ENCODE results near the gene NKG7.
A peak's percentile ranks its signal among the peaks of the same experiment; 100 is the strongest.

NKG7 gene

DNA sequence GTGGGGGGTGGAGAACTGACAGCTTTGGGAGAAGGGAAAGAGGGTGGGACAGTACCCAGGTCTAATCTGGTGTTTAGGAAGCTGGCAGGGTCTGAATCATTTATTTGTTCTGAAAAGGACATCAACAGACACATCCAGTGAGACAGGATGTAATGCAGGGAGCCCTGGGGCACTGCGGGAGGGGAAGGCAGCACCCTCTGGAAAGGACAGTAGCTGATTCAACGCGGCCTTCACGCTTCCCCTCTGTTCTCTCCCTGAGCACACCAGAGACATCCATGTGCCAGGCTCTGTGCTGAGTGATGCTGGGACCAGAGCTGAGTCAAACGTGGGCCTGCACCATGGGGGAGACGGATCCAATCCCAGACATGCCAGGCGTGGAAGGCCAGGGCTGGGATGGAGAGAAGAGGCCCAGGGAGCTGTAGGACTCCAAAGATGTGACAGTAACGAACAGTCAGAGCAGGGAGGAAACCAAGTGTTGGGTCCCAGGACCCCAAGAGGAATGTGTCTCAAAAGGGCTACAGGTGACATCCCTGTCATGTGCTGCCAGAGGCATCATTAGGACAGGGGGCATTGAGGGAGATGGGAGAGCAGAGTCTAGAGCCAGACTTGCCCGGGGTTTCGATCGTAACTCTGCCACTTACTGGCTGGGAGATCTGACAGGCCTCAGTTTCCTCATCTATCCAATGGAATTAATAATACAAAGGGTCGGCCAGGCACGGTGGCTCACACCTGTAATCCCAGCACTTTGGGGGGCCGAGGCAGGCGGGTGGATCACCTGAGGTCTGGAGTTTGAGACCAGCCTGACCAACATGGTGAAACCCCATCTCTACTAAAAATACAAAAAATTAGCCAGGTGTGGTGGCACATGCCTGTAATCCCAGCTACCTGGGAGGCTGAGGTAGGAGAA lies 8.0 kb downstream of the NKG7 start:
- DNase-seq (ENCODE audit: low read depth in 2 of 2): no peak

DNA sequence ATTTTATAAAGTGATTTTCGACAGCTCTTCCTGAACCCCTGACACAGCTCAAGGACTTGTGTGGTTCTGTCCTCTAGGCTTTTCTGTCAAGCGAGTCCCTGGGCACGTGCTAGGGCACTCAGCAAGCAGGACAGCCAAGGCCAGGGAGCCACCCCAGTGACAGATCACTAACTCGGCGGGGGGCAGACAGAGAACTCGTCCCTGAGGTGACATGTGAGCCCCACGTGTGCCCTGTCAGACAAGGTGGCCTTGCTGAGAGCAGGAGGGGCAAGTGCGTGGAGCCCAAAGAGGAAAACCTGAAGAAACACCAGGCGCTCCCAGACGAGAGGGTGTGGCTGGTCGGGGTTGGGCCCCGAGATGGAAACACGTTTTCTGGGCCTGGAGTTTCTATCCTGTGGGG lies 11.2 kb downstream of the NKG7 start:
- DNase-seq (ENCODE audit: low read depth in 2 of 2): no peak

DNA sequence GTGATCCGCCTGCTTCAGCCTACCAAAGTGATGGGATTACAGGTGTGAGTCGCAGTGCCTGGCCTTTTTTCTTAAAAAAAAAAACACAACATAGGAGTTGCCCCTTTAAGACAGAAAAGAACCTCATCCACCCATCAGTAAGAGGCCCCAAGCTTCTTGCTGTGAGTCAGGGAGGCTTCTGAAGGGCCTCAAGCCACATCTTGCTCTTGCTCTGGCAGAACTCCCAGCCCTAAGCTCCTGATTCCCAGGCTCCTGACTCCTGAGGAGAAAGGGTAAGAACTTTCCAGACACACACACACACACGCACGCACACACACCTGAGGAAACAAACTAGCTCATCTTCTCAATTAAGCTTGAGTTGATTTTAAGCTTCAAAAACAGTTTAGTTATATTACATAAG lies 13.2 kb downstream of the NKG7 start:
- no peak for DNase-seq (ENCODE audit: low read depth in 2 of 2)

DNA sequence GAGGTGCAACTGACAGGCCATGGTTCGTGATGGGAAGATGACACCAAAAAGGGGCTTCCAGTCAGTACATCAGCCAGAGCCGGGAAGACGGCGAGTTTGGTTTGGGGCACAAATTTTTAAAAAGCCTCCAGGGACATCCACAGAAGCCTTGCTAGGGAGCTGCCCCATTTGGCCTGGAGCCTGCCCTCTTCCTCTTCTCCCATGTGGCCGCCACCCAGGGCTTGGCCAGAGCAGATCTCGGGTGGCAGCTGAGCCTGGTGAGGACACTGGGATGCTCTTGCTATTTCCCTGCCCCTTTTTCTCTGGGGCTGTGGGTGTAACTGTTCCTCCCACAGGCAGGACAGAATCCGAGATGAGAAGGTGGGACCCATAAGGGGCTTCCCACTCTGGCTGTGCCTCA lies 14.5 kb downstream of the NKG7 start:
- no peak for DNase-seq (ENCODE audit: low read depth in 2 of 2)

DNA sequence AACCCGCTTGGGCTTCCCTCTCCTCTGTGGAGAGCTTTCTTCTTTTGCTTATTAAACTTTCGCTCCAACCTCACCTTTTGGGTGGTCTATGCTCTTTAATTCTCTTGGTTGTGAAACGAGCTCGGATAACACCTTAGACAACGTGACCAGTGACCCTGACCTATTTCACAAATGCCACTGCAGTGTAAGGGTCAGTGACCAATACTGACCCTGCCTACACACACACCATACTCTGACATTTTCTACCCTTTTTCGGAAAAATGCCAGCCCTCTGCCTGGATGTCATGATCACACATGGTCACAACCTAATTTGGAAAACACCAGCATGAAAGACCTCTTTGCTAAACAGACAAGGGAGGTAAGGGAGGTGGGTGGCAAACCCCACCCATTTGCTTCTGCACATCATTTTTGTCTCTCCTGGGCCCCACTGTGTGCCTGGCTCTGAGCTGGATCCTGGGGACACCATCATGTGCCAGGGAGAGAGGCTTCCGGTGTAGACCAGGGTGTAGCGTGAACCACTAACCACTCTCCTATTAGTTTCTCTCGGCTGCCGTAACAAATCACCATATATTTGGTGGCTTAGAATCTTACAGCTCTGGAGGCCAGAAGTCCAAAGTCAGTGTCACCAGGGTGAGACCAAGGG lies 16.2 kb downstream of the NKG7 start:
- DNase-seq (ENCODE audit: low read depth in 2 of 2): no peak

DNA sequence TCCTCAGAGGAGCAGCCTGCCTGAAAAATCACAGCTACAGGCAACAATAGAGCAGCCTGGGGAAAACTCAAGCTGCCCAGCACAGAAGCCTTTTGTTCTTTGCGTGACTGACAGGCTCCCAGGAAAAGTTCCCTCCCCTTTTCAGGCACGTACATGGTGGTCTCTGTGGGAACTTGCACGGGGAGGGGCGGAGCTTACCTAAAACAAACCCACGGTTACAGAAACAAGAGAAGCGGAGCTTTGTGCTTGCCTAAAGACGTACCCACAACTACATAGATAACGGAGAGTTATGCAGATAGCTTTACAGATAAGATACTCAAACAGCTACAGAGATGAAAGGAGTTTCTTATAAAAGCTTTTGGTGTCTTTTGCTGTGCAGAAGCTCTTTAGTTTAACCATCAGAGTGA lies 17.7 kb downstream of the NKG7 start:
- no peak for DNase-seq (ENCODE audit: low read depth in 2 of 2)

DNA sequence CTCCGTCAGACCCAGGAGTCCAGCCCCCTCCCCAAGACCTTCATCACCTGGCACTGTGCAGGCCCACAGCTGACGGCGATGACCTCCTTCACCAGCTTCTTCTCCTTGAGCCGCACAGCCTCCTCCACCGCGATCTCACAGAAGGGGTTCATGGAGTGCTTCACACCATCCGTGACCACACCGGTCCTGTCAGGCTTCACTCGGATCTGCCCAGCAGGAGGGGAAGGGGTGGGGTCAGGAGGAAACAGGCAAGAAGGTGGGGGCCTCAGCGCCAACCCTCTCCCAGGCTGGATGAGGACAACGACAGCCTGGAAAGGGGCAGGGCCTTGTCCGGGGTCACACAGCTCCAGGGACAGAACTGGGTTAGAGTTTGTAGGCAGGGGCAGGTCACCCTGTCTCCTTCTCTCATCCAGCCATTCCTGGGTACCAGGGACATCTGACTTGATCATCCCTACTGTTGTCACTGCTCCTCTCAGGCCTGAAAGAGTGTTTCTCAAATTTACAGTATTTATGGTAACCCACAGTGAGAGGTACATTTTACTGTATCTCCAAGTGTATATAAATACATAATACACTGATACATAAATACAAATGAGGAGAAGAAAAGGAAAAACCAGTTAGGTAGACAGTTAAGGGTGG lies 18.2 kb downstream of the NKG7 start:
- DNase-seq (ENCODE audit: low read depth in 2 of 2): no peak

DNA sequence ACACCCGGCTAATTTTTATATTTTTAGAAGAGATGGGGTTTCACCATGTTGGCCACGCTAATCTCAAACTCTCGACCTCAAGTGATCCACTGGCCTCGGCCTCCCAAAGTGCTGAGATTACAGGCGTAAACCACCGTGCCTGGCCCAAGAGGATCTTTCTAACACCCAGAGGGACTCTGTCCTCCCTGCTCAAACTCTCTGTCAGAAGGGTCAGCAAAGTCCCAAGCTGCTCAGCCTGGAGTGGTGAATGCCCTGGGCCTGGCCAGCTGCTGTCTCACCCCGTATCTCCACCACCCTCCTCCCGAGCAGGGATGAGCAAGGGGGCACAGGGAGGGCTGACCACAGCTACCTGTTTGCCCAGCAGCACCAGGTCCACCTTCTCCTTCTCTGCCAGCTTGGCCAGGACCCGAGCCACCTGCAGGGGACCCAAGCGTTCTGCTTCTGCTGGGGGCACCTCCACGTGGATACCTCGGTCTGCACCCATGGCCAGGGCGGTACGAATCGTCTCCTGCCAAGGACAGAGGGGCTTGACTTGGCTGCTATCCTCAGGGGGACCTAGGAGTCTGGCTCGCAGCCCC lies 19.6 kb downstream of the NKG7 start:
- no peak for DNase-seq (ENCODE audit: low read depth in 2 of 2)

DNA sequence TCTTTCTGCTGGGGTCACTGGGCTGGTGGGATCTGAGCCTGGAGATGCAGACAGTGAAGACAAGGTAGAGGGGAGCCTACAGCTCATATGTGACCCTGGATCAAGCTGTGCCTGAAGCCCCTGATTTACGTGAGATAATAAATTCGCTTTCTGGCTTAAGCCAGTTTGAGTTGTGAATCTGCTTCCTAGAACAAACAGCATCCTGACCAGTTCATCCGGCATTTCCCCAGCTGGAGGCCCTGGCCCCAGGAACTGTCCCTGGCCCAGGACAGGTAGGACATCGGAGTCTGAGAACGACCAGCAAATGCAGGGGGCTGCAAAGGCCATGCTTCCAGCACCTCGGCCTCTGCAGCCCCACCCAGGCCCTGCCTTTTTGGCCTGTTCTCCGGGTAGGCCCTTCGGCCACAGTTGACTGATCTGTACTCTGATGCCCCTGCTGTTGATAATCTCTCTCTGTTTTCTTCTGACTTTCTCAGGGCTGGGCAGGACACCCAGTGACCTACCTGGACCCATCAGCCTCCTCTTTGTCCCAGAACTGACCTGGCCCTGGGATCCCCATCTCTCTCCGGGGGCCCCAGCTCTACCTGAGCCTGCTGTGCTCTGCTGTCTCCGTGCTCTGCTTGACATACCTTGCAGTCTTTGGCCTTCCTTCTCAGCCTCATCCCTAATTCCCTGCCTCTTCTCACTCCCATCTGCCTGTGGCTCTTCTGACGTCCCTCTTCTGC lies 21.0 kb downstream of the NKG7 start:
- no peak for DNase-seq (ENCODE audit: low read depth in 2 of 2)

DNA sequence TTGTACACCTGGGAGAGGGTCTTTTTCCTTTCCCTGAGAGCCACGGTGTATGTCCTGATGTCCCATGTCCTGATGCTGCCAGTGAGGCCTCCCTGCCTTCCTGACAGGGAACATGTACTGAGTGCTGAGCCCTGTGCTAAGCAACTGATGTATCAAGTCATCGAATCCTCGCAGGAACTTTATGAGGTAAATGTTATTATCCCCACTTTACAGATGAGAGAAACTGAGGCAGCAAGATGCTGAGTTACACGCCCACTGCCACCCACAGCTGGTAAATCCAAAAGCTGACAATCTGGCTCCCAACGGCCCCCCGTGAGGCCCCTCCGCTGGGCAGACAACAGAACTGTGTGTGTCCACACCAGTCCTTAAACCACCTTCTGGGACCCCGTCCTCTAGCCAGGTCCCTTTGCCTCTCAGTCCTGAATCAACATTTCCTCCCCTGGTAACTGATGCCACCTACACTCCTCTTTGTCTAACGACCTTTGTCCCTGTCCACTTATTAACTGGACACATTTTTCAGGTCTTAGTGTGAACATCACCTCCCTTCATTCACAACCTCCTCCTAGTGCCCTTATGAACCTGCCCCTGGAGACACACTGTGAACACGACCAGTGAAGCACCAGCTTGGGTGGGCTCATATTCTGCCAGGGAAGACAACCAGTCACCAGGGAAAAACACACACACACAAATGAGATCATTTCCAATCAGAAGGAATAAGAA lies 25.1 kb downstream of the NKG7 start:
- no peak for DNase-seq (ENCODE audit: low read depth in 2 of 2)

DNA sequence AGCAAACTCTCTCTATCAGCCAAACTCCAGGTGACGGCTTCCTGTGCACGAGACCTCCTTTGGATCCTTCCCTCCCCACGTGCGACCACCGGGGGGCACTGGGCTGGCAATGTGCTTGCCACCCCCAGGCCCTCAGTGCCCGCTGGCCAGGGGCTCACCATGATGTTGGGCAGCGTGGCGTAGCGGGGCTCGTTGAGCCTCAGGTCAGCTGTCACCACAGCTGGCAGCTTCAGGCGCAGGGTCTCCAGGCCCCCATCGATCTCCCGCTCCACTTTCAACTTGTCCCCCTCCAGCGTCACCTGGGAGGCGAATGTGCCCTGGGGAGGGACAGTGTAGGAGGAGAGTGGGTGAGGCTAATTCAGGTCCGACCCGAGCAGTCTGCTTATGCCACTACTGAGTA lies 25.7 kb downstream of the NKG7 start:
- DNase-seq (ENCODE audit: low read depth in 2 of 2): no peak

DNA sequence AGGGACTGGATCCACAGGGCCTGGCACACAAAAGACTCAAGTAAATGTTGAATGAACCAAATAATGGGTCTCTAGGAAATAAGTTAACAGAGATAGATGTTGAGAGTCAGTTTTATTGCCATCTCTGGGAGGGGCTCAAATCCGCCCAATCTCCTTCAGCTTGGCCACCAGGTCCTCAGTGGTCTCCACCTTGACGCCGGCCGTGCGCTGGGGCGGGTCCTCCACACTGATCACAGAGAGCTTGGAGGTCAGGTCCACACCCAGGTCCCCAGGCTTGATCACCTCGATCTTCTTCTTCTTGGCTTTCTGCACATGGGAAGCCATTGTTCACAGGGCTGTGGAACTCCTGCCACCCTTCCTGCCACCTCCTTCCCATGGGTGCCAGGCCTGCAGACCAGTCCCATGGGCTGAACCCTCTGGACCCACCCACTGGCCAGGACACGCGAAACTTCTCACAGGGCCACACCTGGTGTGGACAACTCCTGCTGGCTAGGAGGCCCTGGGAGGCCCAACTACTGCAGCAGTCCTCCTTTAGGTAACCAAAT lies 27.3 kb downstream of the NKG7 start:
- DNase-seq (ENCODE audit: low read depth in 2 of 2): no peak

DNA sequence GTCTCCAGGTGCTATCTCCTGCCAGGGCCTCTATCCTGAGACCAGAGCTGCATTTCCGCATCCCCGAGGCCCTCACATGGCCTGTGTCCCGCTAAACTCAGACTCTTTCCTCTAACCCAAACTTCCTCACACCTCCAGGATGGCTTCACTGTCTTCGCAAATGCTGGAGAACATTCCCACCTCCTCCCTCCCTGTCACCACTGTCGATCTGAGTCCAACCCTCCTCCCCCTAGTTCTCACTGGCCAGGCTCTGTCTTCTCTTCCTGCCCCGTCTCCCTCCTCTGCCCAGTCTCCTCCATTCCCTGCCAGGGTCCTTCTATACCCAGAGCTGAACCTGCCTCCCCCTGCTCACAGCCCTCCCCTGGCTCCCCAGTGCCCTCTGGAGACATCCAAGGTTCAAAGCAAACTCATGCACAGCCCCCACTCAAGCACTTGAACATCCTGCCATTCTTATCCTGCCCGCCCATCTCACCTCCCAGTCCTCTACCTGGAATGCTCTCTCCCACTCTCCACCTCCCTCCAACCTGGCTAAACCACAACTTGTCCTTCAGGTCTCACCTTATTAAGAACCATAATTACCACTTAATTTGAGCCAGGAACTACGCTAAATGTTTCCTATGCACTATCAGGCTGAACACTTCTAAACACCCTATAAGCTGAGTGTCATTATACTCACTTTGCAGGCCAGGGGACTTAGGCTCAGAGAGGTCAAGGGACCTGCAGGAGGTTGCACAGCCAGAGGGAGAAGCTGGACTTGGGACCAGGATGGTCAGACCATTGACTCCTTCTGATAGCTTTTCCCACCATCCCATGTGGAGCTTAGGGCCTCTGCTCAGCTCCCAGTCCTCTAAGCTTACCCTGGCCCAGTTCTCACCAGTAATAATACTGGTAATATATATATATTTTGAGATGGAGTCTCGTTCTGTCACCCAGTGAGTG lies 29.6 kb downstream of the NKG7 start:
- no peak for DNase-seq (ENCODE audit: low read depth in 2 of 2)

DNA sequence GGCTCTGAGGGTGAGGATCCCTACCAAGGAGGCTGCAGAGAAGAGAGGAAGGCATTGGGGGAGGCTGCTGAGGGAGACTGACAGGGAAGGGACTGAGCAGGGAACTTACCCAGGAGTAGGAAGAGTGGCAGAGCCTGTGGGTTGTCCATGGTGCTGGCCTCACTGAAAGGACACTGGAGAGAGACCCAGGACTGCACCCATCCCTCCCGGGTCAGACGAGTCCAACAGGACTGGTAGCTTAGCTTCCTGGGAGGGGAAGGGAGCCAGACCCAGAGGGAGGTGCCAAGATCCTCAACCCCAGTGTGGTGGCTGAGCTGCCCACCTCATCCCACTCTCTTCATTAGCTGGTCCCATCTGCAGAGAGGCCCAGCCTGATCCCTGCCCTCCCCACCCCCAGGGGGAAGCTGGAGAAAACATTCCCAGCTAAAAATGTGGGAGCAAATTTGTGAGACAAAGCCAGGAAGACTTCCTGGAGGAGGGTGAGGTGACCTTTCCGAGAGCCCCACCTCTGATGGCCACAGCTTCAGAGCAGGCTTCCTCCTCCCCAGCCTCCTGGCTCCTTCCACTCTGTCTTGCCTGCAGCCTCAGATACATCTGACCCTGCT lies 30.4 kb downstream of the NKG7 start, which contains the start of gene VSIG10L:
VSIG10L (minus strand) TSS at position 164 of the 605 bp plus-strand sequence; CDS start at position 149, 15 bp downstream.
- no peak for DNase-seq (ENCODE audit: low read depth in 2 of 2)

DNA sequence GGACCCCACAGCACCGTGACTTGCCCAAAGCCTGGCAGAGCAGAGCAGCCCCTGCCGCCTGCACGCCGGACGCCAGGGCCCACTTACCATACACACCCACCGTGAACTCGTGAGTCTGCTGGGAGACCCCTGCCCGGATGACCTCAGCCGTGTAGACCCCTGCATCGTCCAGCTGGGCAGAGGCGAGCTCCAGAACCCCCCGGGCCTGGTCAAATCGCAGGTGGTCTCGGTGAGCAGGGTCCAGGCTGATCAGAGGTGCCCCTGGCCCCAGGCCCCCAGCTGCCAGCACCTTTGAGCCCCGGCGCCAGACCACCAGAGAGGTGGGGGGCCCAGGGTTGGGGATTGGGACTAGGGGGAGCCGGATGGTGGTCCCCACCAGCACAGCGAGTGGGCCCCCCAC lies 31.4 kb downstream of the NKG7 start:
- DNase-seq (ENCODE audit: low read depth in 2 of 2): no peak

DNA sequence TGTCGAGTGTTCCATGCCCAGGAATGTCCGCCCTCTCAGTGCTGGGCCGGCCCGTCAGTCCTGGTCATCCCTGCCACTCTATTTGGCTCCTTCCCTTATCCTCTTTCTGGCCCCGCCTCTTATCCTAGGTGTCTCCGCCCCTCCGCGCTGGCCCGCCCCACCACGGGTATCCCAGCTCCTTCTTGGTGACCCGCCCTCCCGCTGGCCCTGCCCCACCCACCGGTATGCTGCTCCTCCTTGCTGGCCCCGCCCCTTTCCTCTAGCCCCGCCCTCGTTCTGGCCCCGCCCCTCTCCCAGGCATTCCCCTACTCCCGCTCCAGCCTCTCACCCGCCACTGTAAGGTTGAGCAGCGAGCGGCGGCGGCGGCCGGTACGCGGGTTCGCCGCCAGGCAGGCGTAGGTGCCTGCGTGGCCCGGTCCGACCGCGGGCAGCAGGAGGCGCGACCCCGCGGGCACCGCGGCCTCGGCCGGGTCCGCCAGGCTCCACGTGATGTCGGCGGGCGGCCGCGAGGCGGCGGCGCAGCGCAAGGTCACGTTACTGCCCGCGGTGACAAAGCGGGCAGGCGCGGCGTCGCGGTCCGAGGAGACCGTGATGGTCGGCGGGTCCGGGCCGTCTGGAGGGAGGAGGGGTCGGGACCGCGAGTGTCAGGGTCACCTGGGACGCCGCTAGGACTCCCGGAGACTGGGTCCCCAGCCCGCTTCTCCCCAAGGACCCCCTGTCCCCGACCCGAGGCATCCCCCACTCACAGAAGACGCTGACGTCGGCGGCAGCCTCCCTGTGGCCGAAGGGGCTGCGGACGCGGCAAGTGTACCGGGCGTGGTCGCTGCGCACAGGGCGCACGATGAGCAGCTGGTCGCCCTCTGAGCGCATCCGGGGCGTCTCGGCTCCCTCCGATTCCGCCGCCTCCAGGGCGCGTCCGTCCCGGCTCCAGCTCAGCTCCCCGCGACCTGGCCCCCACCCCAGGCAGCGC lies 32.5 kb downstream of the NKG7 start:
- peak; percentile 92 to 98 for DNase-seq (ENCODE audit: low read depth in 2 of 2)

DNA sequence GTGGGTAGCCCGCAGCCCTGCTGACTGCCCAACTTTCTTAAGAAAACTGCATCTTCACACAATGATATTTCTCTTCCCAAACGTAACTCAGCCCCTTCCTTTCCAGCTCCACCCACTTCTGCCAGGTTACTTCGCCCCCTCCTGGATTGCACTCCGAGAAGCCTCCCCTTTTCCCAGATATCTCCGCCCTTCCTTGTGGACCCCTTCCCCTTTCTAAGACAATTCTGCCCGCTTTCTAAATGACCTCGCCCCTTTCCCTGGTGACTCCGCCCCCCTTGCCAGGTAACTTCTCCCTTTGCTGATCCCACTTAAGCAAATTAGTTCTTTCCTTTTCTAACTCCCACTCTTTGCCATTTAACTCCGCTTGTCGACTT lies 33.2 kb downstream of the NKG7 start:
- DNase-seq (ENCODE audit: low read depth in 2 of 2): no peak
